SJSA1 (cell line): ENCODE data around the gene PLCB1. TPM values are rescaled to one million over a fixed set of nuclear protein-coding genes. Genes with fewer than 3 reads are reported as not detected.
"Not testable (repeated sequence)": the region's sequence is repeated elsewhere in the genome, so short reads cannot be mapped to it uniquely, and the experiment has no call there.

Source experiments
- DNase-seq, 2 experiments: peaks; one replicate each; pipeline ENCODE4 v3.0.0-alpha.2; 2015 to 2020; ENCODE audit warnings: low spot score in 2 of 2, low read depth in 1 of 2
- H3K27ac ChIP-seq: fragments of 250-450 bp; sonication (Bioruptor Pico); 2 replicates; pipeline ENCODE4 v1.5.1; 2020; ENCODE audit warnings: mild to moderate bottlenecking, moderate library complexity
- H3K27me3 ChIP-seq: fragments of 250-450 bp; sonication (Bioruptor Pico); replicated peaks from 2 replicates; pipeline ENCODE4 v1.5.1; 2020; ENCODE audit warnings: mild to moderate bottlenecking, moderate library complexity
- H3K36me3 ChIP-seq: fragments of 250-450 bp; sonication (Bioruptor Pico); 2 replicates; pipeline ENCODE4 v1.5.1; 2020; ENCODE audit warnings: mild to moderate bottlenecking
- H3K4me1 ChIP-seq: fragments of 250-450 bp; sonication (Bioruptor Pico); replicated peaks from 2 replicates; pipeline ENCODE4 v1.6.1; 2021; ENCODE audit warnings: mild to moderate bottlenecking
- H3K4me3 ChIP-seq: fragments of 250-450 bp; sonication (Bioruptor Pico); 2 replicates; pipeline ENCODE4 v1.5.1; 2020; ENCODE audit warnings: mild to moderate bottlenecking
- H3K9me3 ChIP-seq: fragments of 250-450 bp; sonication (Bioruptor Pico); replicated peaks from 2 replicates; pipeline ENCODE4 v1.5.1; 2020; ENCODE audit warnings: mild to moderate bottlenecking
- total RNA-seq: library from RNA; depleted of rRNA; stranded (reverse); fragments of >200 nt; shearing (Covaris generic); gene quantifications from 2 replicates; pipeline ENCODE4 v1.2.3, GENCODE V29; 2014

The PLCB1 gene
- total RNA-seq, 1 experiment from 2014 or later = 10.0 TPM

GRCh38 chr20:8435285-8436035, 303.4 kb downstream of the PLCB1 start:
- no peak overlapping the region for H3K27ac ChIP-seq
- H3K36me3 ChIP-seq = no peaks in the 10 kb centered on the region
- no peaks in the 10 kb centered on the region for H3K27me3 ChIP-seq
- no peaks in the 10 kb centered on the region for H3K9me3 ChIP-seq
- no peak overlapping the region for H3K4me3 ChIP-seq
- DNase-seq = no peak
- no peaks in the 10 kb centered on the region for H3K4me1 ChIP-seq

GRCh38 chr20:8436938-8437337, 304.9 kb downstream of the PLCB1 start:
- not testable (repeated sequence) for H3K4me3 ChIP-seq, H3K9me3 ChIP-seq, H3K4me1 ChIP-seq, H3K27ac ChIP-seq, DNase-seq, H3K36me3 ChIP-seq, H3K27me3 ChIP-seq

GRCh38 chr20:8438748-8439147, 306.7 kb downstream of the PLCB1 start:
- Histone ChIP-seq H3K4me1 (no peaks in the 10 kb centered on the region), H3K27ac (no peak overlapping the region), H3K36me3 (no peaks in the 10 kb centered on the region), H3K4me3 (no peak overlapping the region), H3K27me3 (no peaks in the 10 kb centered on the region), H3K9me3 (no peaks in the 10 kb centered on the region)
- DNase-seq = no peak

- Histone ChIP-seq H3K9me3 (no peaks in the 10 kb centered on the region), H3K4me3 (no peak overlapping the region), H3K27me3 (no peaks in the 10 kb centered on the region), H3K27ac (no peak overlapping the region), H3K36me3 (no peaks in the 10 kb centered on the region), H3K4me1 (no peaks in the 10 kb centered on the region)
- DNase-seq = no peak
These were observed 311.5 kb downstream of the PLCB1 start for GRCh38 chr20:8443464-8444072.

GRCh38 chr20:8447262-8448120, 315.4 kb downstream of the PLCB1 start:
- H3K4me1 ChIP-seq = no peaks in the 10 kb centered on the region
- no peaks in the 10 kb centered on the region for H3K9me3 ChIP-seq
- H3K36me3 ChIP-seq = no peaks in the 10 kb centered on the region
- H3K27me3 ChIP-seq = no peaks in the 10 kb centered on the region
- no peak for DNase-seq
- H3K4me3 ChIP-seq = no peak overlapping the region
- H3K27ac ChIP-seq = no peak overlapping the region

- Histone ChIP-seq H3K27ac (no peak overlapping the region), H3K27me3 (no peaks in the 10 kb centered on the region), H3K4me1 (no peaks in the 10 kb centered on the region), H3K36me3 (no peaks in the 10 kb centered on the region), H3K4me3 (no peak overlapping the region), H3K9me3 (no peaks in the 10 kb centered on the region)
- DNase-seq = no peak
These were observed 317.1 kb downstream of the PLCB1 start for GRCh38 chr20:8449123-8449522.

GRCh38 chr20:8454137-8454712, 322.2 kb downstream of the PLCB1 start:
- Histone ChIP-seq H3K4me1 (0 out of 2 replicates have a peak, but pooled peaks cover 5% of the 10 kb centered on the region), H3K27ac (no peak overlapping the region), H3K9me3 (no peaks in the 10 kb centered on the region), H3K27me3 (no peaks in the 10 kb centered on the region), H3K36me3 (no peaks in the 10 kb centered on the region), H3K4me3 (no peak overlapping the region)
- peak; percentile 51 to 60 for DNase-seq

GRCh38 chr20:8456765-8457164, 324.7 kb downstream of the PLCB1 start:
- 0 out of 2 replicates have a peak, but pooled peaks cover 5% of the 10 kb centered on the region for H3K4me1 ChIP-seq
- H3K27me3 ChIP-seq = no peaks in the 10 kb centered on the region
- H3K36me3 ChIP-seq = no peaks in the 10 kb centered on the region
- no peak overlapping the region for H3K4me3 ChIP-seq
- H3K9me3 ChIP-seq = no peaks in the 10 kb centered on the region
- DNase-seq = no peak
- no peak overlapping the region for H3K27ac ChIP-seq

- Histone ChIP-seq H3K36me3 (no peaks in the 10 kb centered on the region), H3K9me3 (no peaks in the 10 kb centered on the region), H3K27ac (no peak overlapping the region), H3K4me3 (no peak overlapping the region), H3K27me3 (no peaks in the 10 kb centered on the region), H3K4me1 (0 out of 2 replicates have a peak, but pooled peaks cover 5% of the 10 kb centered on the region)
- no peak for DNase-seq
These were observed 325.9 kb downstream of the PLCB1 start for GRCh38 chr20:8457978-8458377.

GRCh38 chr20:8461186-8461585, 329.1 kb downstream of the PLCB1 start:
- Histone ChIP-seq H3K36me3 (no peaks in the 10 kb centered on the region), H3K9me3 (no peaks in the 10 kb centered on the region), H3K4me3 (no peak overlapping the region), H3K27me3 (no peaks in the 10 kb centered on the region), H3K4me1 (no peaks in the 10 kb centered on the region), H3K27ac (no peak overlapping the region)
- no peak for DNase-seq

- Histone ChIP-seq H3K9me3 (no peaks in the 10 kb centered on the region), H3K27me3 (no peaks in the 10 kb centered on the region), H3K4me3 (no peak overlapping the region), H3K27ac (no peak overlapping the region), H3K4me1 (no peaks in the 10 kb centered on the region), H3K36me3 (no peaks in the 10 kb centered on the region)
- no peak for DNase-seq
These were observed 332.3 kb downstream of the PLCB1 start for GRCh38 chr20:8464368-8464767.

GRCh38 chr20:8466781-8467180, 334.7 kb downstream of the PLCB1 start:
- H3K4me1 ChIP-seq, H3K4me3 ChIP-seq, H3K27ac ChIP-seq, H3K9me3 ChIP-seq, H3K27me3 ChIP-seq, H3K36me3 ChIP-seq: not testable (repeated sequence)
- DNase-seq = peak in 1 of 2 experiments; percentile 20

GRCh38 chr20:8470156-8470555, 338.1 kb downstream of the PLCB1 start:
- Histone ChIP-seq H3K36me3 (no peaks in the 10 kb centered on the region), H3K27ac (no peak overlapping the region), H3K9me3 (no peaks in the 10 kb centered on the region), H3K27me3 (no peaks in the 10 kb centered on the region), H3K4me3 (no peak overlapping the region), H3K4me1 (no peaks in the 10 kb centered on the region)
- DNase-seq = no peak

- Histone ChIP-seq H3K4me3 (no peak overlapping the region), H3K9me3 (no peaks in the 10 kb centered on the region)
- no peak for DNase-seq
These were observed 339.4 kb downstream of the PLCB1 start for GRCh38 chr20:8471465-8471864.

More at GRCh38 chr20:8471465-8471864, 339.4 kb downstream of the PLCB1 start:
- no peak overlapping the region for H3K27ac ChIP-seq
- H3K4me1 ChIP-seq = no peaks in the 10 kb centered on the region
- H3K27me3 ChIP-seq = no peaks in the 10 kb centered on the region
- H3K36me3 ChIP-seq = no peaks in the 10 kb centered on the region
